SU-DHL-6 (cell line): Measurements from ENCODE around the gene RBM44.
"Not testable (repeated sequence)": the region's sequence is repeated elsewhere in the genome, so short reads cannot be mapped to it uniquely, and the experiment has no call there.

ENCODE experiments used
- H2AFZ ChIP-seq: fragments of 200-600 bp; sonication (generic); 2 replicates; pipeline ENCODE4 v1.6.1; 2014; ENCODE audit warnings: low read depth, mild to moderate bottlenecking, moderate library complexity, mixed read lengths, antibody characterized with exemption, low read length; ENCODE audit not compliant: severe bottlenecking
- H3F3A ChIP-seq: fragments of 200-600 bp; shearing (Covaris generic); 2 replicates; pipeline ENCODE4 v1.6.0; 2016; ENCODE audit warnings: antibody characterized with exemption, mild to moderate bottlenecking; ENCODE audit not compliant: insufficient read depth
- H3K27ac ChIP-seq: fragments of 200-600 bp; sonication (generic); 2 replicates; pipeline ENCODE4 v1.5.1; 2016; ENCODE audit warnings: low read depth, mild to moderate bottlenecking, low read length, moderate library complexity, mixed read lengths
- H3K27me3 ChIP-seq: fragments of 200-600 bp; sonication (generic), shearing (Covaris generic); 2 replicates; pipeline ENCODE4 v1.6.0; 2014; ENCODE audit warnings: mild to moderate bottlenecking, low read length
- H3K36me3 ChIP-seq: fragments of 200-600 bp; sonication (generic); 2 replicates; pipeline ENCODE4 v1.6.1; 2014; ENCODE audit warnings: mild to moderate bottlenecking, low read length, mixed read lengths
- H3K4me2 ChIP-seq: fragments of 300-600, 200-600 bp; shearing (Covaris generic), sonication (generic); 2 replicates; pipeline ENCODE4 v1.6.0; 2014; ENCODE audit warnings: low read length, low read depth, mild to moderate bottlenecking; ENCODE audit not compliant: poor library complexity, severe bottlenecking
- H3K4me3 ChIP-seq: fragments of 200-600 bp; sonication (generic); 2 replicates; pipeline ENCODE4 v1.5.1; 2014; ENCODE audit warnings: antibody characterized with exemption, low read length, mild to moderate bottlenecking, mixed read lengths; ENCODE audit not compliant: insufficient read depth, poor library complexity, severe bottlenecking
- H3K79me2 ChIP-seq: fragments of 200-600 bp; sonication (generic); 2 replicates; pipeline ENCODE4 v1.6.1; 2014; ENCODE audit warnings: mild to moderate bottlenecking, low read length, moderate library complexity; ENCODE audit not compliant: insufficient read depth
- H3K9ac ChIP-seq: fragments of 200-600 bp; sonication (generic); 2 replicates; pipeline ENCODE4 v1.7.0; 2014; ENCODE audit warnings: mild to moderate bottlenecking, low read length
- H3K9me2 ChIP-seq: fragments of 200-600 bp; sonication (generic); replicated peaks from 2 replicates; pipeline ENCODE4 v1.6.1; 2014; ENCODE audit warnings: low read length; ENCODE audit not compliant: insufficient read depth
- H3K9me3 ChIP-seq: fragments of 200-600 bp; sonication (generic); 2 replicates; pipeline ENCODE4 v1.6.1; 2014; ENCODE audit warnings: low read length, mixed read lengths; ENCODE audit not compliant: insufficient read depth
- H4K20me1 ChIP-seq: fragments of 200-600 bp; sonication (generic); 2 replicates; pipeline ENCODE4 v1.6.1; 2014; ENCODE audit warnings: low read depth, mild to moderate bottlenecking, antibody characterized with exemption, low read length, moderate library complexity, mixed read lengths
- CTCF ChIP-seq: fragments of 200-600 bp; sonication (generic); IDR thresholded peaks from one replicate; pipeline ENCODE4 v1.5.1; 2017; ENCODE audit warnings: antibody characterized with exemption, mild to moderate bottlenecking, low read length, moderate library complexity; ENCODE audit not compliant: insufficient read depth, poor library complexity, severe bottlenecking
- EZH2phosphoT487 ChIP-seq: fragments of 200-600 bp; sonication (generic), shearing (Covaris generic); conservative IDR thresholded peaks from 2 replicates; pipeline ENCODE4 v1.6.1; 2018; ENCODE audit warnings: mild to moderate bottlenecking, antibody characterized with exemption, low read length, moderate library complexity, mixed read lengths

Gene RBM44

GRCh38 chr2:237798236-237799059 is at the start of gene RBM44:
Gene RBM44, plus strand, starts transcription at chr2:237798779. Its CDS starts 14,831 bp downstream, at chr2:237813610.
- no peaks in the 10 kb centered on the region for H3K9me2 ChIP-seq
- no peak within 1 kb of the TSS for H3K27ac ChIP-seq
- H3K4me3 ChIP-seq: no peak within 1 kb of the TSS
- H3K79me2 ChIP-seq: no peaks in the 10 kb centered on the region
- no peak within 1 kb of the TSS for H2AFZ ChIP-seq
- no peaks in the 10 kb centered on the region for H3K27me3 ChIP-seq
- no peak within 1 kb of the TSS for H3K4me2 ChIP-seq
- no peak for TF ChIP-seq CTCF
- no peak for TF ChIP-seq EZH2phosphoT487
- H3F3A ChIP-seq: no peaks in the 10 kb centered on the region
- no peak within 1 kb of the TSS for H3K9ac ChIP-seq
- H4K20me1 ChIP-seq: no peaks in the 10 kb centered on the region
- H3K36me3 ChIP-seq: no peaks in the 10 kb centered on the region
- H3K9me3 ChIP-seq: no peaks in the 10 kb centered on the region

GRCh38 chr2:237749002-237749401 is 49.6 kb upstream of the RBM44 start:
- TF ChIP-seq CTCF (no peak), EZH2phosphoT487 (no peak)
- H3K27me3 ChIP-seq: no peaks in the 10 kb centered on the region
- no peak overlapping the region for H3K27ac ChIP-seq
- H3K36me3 ChIP-seq: no peaks in the 10 kb centered on the region
- no peak overlapping the region for H2AFZ ChIP-seq
- H4K20me1 ChIP-seq: no peaks in the 10 kb centered on the region
- no peak overlapping the region for H3K4me3 ChIP-seq
- no peaks in the 10 kb centered on the region for H3K9me3 ChIP-seq
- H3F3A ChIP-seq: no peaks in the 10 kb centered on the region
- H3K9ac ChIP-seq: no peak overlapping the region
- H3K79me2 ChIP-seq: no peaks in the 10 kb centered on the region
- no peak overlapping the region for H3K4me2 ChIP-seq
- no peaks in the 10 kb centered on the region for H3K9me2 ChIP-seq

- Histone ChIP-seq H3K27ac (no peak overlapping the region), H3K27me3 (no peaks in the 10 kb centered on the region), H3K9me2 (no peaks in the 10 kb centered on the region), H3K79me2 (no peaks in the 10 kb centered on the region), H4K20me1 (no peaks in the 10 kb centered on the region), H3K9me3 (no peaks in the 10 kb centered on the region), H3K36me3 (no peaks in the 10 kb centered on the region), H3K4me3 (no peak overlapping the region), H3K9ac (no peak overlapping the region), H3K4me2 (no peak overlapping the region), H3F3A (no peaks in the 10 kb centered on the region), H2AFZ (no peak overlapping the region)
- TF ChIP-seq CTCF (no peak), EZH2phosphoT487 (no peak)
Observed at GRCh38 chr2:237749961-237750360, 48.6 kb upstream of the RBM44 start.

GRCh38 chr2:237750441-237750840 is 48.1 kb upstream of the RBM44 start:
- not testable (repeated sequence) for H4K20me1 ChIP-seq, H3K79me2 ChIP-seq, H3K9me3 ChIP-seq, H3F3A ChIP-seq, H3K27ac ChIP-seq, H3K4me2 ChIP-seq, H2AFZ ChIP-seq, H3K27me3 ChIP-seq, H3K4me3 ChIP-seq, H3K9ac ChIP-seq, H3K9me2 ChIP-seq, H3K36me3 ChIP-seq
